ENCODE measurements around the gene TEAD4. TPM values are rescaled to one million over a fixed set of nuclear protein-coding genes. Genes with fewer than 3 reads are reported as not detected.
A peak's percentile ranks its signal among the peaks of the same experiment; 100 is the strongest.

TEAD4 gene
- polyA plus RNA-seq, result 5.5 TPM
- long read RNA-seq, donor 1, result 0 reads
- long read RNA-seq, donor 2, partial matches to known transcripts, result 0 of 2 reads
- long read RNA-seq, donor 2, other reads (novel, unspliced or antisense), result 0 of 2 reads
- long read RNA-seq, donor 3, result 0 reads
- long read RNA-seq, donor 4, result 0 reads
- long read RNA-seq, donor 5, result 0 reads
- long read RNA-seq, donor 6, partial matches to known transcripts, result 0 of 1 reads
- long read RNA-seq, donor 6, other reads (novel, unspliced or antisense), result 0 of 1 reads
- long read RNA-seq, donor 7, partial matches to known transcripts, result 0 of 1 reads
- long read RNA-seq, donor 7, other reads (novel, unspliced or antisense), result 0 of 1 reads
- long read RNA-seq, donor 8, result 0 reads
- long read RNA-seq, donor 9, result 0 reads
- long read RNA-seq, donor 10, transcript TEAD4-202 (13 exons, 1,690 nt), result major isoform, 5 of 5 reads
- long read RNA-seq, donor 10, partial matches to known transcripts, result 0 of 5 reads
- long read RNA-seq, donor 10, other reads (novel, unspliced or antisense), result 0 of 5 reads
- long read RNA-seq, donor 11, partial matches to known transcripts, result 0 of 1 reads
- long read RNA-seq, donor 11, other reads (novel, unspliced or antisense), result 0 of 1 reads

GRCh38 chr12:2959192-2959504 is at the start of gene TEAD4:
TSS of gene TEAD4 (plus strand) at chr12:2959397.
- Histone ChIP-seq H3K27me3 (ENCODE audit: control insufficient read depth, insufficient read depth, low read length) (peaks cover 32% of the 10 kb centered on the region), H3K27ac (ENCODE audit: low read length) (no peak within 1 kb of the TSS), H3K9me3 (ENCODE audit: control insufficient read depth, low read depth, low read length) (no peaks in the 10 kb centered on the region), H3K4me1 (ENCODE audit: control insufficient read depth, insufficient read depth, low read length) (peaks cover 10% of the 10 kb centered on the region), H3K4me3 (ENCODE audit: low read length) (peak within 1 kb of the TSS; percentile 43), H3K36me3 (ENCODE audit: control insufficient read depth, insufficient read depth, low read length) (no peaks in the 10 kb centered on the region)
- peak in 1 of 2 donors; percentile 62 for DNase-seq
- WGBS (ENCODE audit: insufficient coverage, low lambda C conversion rate), result no CpG with 5 or more reads among the region's 50 CpGs

GRCh38 chr12:2912216-2912575 is 47.0 kb upstream of the TEAD4 start:
- H3K27ac ChIP-seq (ENCODE audit: low read length), result no peak overlapping the region
- H3K9me3 ChIP-seq (ENCODE audit: control insufficient read depth, low read depth, low read length), result no peaks in the 10 kb centered on the region
- no peak overlapping the region for H3K4me3 ChIP-seq (ENCODE audit: low read length)
- no peaks in the 10 kb centered on the region for H3K27me3 ChIP-seq (ENCODE audit: control insufficient read depth, insufficient read depth, low read length)
- H3K36me3 ChIP-seq (ENCODE audit: control insufficient read depth, insufficient read depth, low read length), result peaks cover 11% of the 10 kb centered on the region
- no CpG with 5 or more reads among the region's 3 CpGs for WGBS (ENCODE audit: insufficient coverage, low lambda C conversion rate)
- no peak for DNase-seq
- no peaks in the 10 kb centered on the region for H3K4me1 ChIP-seq (ENCODE audit: control insufficient read depth, insufficient read depth, low read length)

DNA sequence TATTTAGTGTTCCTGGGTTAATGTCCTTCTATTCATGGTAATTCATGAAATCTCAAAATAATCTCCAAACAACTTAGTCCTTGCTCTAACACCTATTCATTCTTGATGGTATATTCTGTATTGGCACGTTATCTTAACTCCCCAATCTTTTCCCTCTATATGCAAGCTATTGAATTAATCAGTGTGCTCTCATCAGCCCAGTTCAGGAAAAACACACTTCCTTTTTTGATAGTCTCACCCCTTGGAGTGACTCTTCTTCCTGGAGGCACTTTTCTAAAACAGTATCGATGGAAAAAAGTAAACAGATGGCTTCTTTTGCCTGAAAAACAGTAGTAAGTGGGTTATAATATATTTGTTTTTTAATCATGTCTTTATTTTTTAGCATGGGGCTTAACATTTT is 39.9 kb upstream of the TEAD4 start:
- H3K9me3 ChIP-seq (ENCODE audit: control insufficient read depth, low read depth, low read length), result no peaks in the 10 kb centered on the region
- H3K36me3 ChIP-seq (ENCODE audit: control insufficient read depth, insufficient read depth, low read length), result peaks cover 33% of the 10 kb centered on the region
- no peak overlapping the region for H3K4me3 ChIP-seq (ENCODE audit: low read length)
- no peaks in the 10 kb centered on the region for H3K27me3 ChIP-seq (ENCODE audit: control insufficient read depth, insufficient read depth, low read length)
- H3K27ac ChIP-seq (ENCODE audit: low read length), result no peak overlapping the region
- no peak for DNase-seq
- no peaks in the 10 kb centered on the region for H3K4me1 ChIP-seq (ENCODE audit: control insufficient read depth, insufficient read depth, low read length)
- WGBS (ENCODE audit: insufficient coverage, low lambda C conversion rate), result 100% methylated on average over 1 of the region's 2 CpGs

DNA sequence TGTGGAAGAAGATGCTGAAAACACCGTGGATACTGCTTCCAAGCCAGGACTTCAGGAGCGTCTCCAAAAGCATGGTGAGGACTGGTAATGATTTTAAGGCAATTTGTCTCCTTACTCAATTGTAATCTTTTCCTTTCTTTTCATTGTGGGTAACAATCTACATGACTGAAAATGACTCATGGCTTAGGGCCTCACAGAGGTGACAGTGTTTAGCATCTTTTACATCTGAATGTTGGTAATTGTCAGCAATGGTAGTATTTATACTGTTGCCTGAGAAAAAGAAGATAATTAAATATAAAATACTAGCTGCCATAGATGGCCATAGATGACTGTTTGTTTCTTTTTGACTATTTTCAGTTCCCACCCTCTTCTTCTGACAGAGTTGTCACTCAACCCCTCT is 36.9 kb upstream of the TEAD4 start:
- no peaks in the 10 kb centered on the region for H3K4me1 ChIP-seq (ENCODE audit: control insufficient read depth, insufficient read depth, low read length)
- no peaks in the 10 kb centered on the region for H3K9me3 ChIP-seq (ENCODE audit: control insufficient read depth, low read depth, low read length)
- WGBS (ENCODE audit: insufficient coverage, low lambda C conversion rate), result no CpG with 5 or more reads among the region's 2 CpGs
- no peak overlapping the region for H3K27ac ChIP-seq (ENCODE audit: low read length)
- H3K27me3 ChIP-seq (ENCODE audit: control insufficient read depth, insufficient read depth, low read length), result no peaks in the 10 kb centered on the region
- H3K36me3 ChIP-seq (ENCODE audit: control insufficient read depth, insufficient read depth, low read length), result peaks cover 34% of the 10 kb centered on the region
- no peak overlapping the region for H3K4me3 ChIP-seq (ENCODE audit: low read length)
- no peak for DNase-seq

DNA sequence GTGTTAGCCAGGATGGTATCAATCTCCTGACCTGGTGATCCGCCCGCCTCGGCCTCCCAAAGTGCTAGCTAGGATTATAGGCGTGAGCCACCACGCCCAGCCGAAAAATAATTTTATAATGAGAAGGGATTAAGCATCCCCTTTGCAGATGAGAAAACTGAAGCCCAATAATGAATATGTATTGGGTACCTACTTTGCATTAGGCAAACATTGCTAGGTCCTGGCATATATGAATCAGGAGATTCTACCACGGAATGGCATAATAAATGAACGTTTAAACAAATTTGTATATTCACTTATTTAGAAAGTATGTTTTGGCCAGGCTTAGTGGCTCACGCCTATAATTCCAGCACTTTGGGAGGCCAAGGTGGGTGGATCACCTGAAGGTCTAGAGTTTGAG is 36.1 kb upstream of the TEAD4 start:
- Histone ChIP-seq H3K9me3 (ENCODE audit: control insufficient read depth, low read depth, low read length) (no peaks in the 10 kb centered on the region), H3K4me1 (ENCODE audit: control insufficient read depth, insufficient read depth, low read length) (no peaks in the 10 kb centered on the region), H3K4me3 (ENCODE audit: low read length) (no peak overlapping the region), H3K36me3 (ENCODE audit: control insufficient read depth, insufficient read depth, low read length) (peaks cover 34% of the 10 kb centered on the region), H3K27ac (ENCODE audit: low read length) (no peak overlapping the region), H3K27me3 (ENCODE audit: control insufficient read depth, insufficient read depth, low read length) (no peaks in the 10 kb centered on the region)
- no CpG with 5 or more reads among the region's 9 CpGs for WGBS (ENCODE audit: insufficient coverage, low lambda C conversion rate)
- no peak for DNase-seq

- H3K36me3 ChIP-seq (ENCODE audit: control insufficient read depth, insufficient read depth, low read length), result peaks cover 34% of the 10 kb centered on the region
- no peak overlapping the region for H3K4me3 ChIP-seq (ENCODE audit: low read length)
- H3K9me3 ChIP-seq (ENCODE audit: control insufficient read depth, low read depth, low read length), result no peaks in the 10 kb centered on the region
- no peak overlapping the region for H3K27ac ChIP-seq (ENCODE audit: low read length)
- no peak for DNase-seq
- no peaks in the 10 kb centered on the region for H3K4me1 ChIP-seq (ENCODE audit: control insufficient read depth, insufficient read depth, low read length)
- no CpG with 5 or more reads among the region's 3 CpGs for WGBS (ENCODE audit: insufficient coverage, low lambda C conversion rate)
- no peaks in the 10 kb centered on the region for H3K27me3 ChIP-seq (ENCODE audit: control insufficient read depth, insufficient read depth, low read length)
Observed at GRCh38 chr12:2924019-2924418, 35.2 kb upstream of the TEAD4 start.

GRCh38 chr12:2925322-2925995 is 33.7 kb upstream of the TEAD4 start:
- DNase-seq, result no peak
- no peaks in the 10 kb centered on the region for H3K27me3 ChIP-seq (ENCODE audit: control insufficient read depth, insufficient read depth, low read length)
- peaks cover 35% of the 10 kb centered on the region for H3K36me3 ChIP-seq (ENCODE audit: control insufficient read depth, insufficient read depth, low read length)
- WGBS (ENCODE audit: insufficient coverage, low lambda C conversion rate), result 100% methylated on average over 1 of the region's 6 CpGs
- no peaks in the 10 kb centered on the region for H3K9me3 ChIP-seq (ENCODE audit: control insufficient read depth, low read depth, low read length)
- H3K27ac ChIP-seq (ENCODE audit: low read length), result no peak overlapping the region
- H3K4me3 ChIP-seq (ENCODE audit: low read length), result no peak overlapping the region
- no peaks in the 10 kb centered on the region for H3K4me1 ChIP-seq (ENCODE audit: control insufficient read depth, insufficient read depth, low read length)

DNA sequence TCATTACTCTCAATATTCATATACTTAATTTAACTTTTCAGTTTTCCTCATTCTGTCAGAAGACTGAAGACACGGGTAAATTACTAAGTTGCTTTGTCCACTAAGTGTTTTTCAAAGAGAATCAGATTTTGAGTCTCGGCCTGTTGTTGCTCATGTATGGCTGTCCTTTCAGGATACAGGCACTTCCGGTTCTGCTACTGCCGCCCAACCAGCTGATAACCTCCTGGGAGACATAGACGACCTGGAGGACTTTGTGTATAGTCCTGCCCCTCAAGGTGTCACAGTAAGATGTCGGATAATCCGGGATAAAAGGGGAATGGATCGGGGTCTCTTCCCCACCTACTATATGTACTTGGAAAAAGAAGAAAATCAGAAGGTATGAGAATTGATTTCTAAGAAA is 28.3 kb upstream of the TEAD4 start:
- no peak overlapping the region for H3K4me3 ChIP-seq (ENCODE audit: low read length)
- DNase-seq, result no peak
- no CpG with 5 or more reads among the region's 8 CpGs for WGBS (ENCODE audit: insufficient coverage, low lambda C conversion rate)
- H3K27ac ChIP-seq (ENCODE audit: low read length), result no peak overlapping the region
- H3K27me3 ChIP-seq (ENCODE audit: control insufficient read depth, insufficient read depth, low read length), result no peaks in the 10 kb centered on the region
- no peaks in the 10 kb centered on the region for H3K4me1 ChIP-seq (ENCODE audit: control insufficient read depth, insufficient read depth, low read length)
- H3K36me3 ChIP-seq (ENCODE audit: control insufficient read depth, insufficient read depth, low read length), result peaks cover 35% of the 10 kb centered on the region
- H3K9me3 ChIP-seq (ENCODE audit: control insufficient read depth, low read depth, low read length), result no peaks in the 10 kb centered on the region

DNA sequence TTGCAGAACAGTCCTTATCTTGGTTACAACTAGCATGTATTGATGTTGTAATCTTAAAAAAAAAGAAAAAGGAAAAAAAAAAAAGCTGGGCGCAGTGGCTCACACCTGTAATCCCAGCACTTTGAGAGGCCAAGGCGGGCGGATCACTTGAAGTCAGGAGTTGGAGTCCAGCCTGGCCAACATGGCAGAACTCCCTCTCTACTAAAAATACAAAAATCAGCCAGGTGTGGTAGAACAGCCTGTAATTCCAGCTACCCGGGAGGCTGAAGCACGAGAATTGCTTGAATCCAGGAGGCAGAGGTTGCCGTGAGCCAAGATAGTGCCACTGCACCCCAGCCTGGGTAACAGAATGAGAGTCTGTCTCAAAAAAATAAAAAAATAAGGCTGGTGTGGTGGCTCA is 25.6 kb upstream of the TEAD4 start:
- no CpG with 5 or more reads among the region's 6 CpGs for WGBS (ENCODE audit: insufficient coverage, low lambda C conversion rate)
- no peak for DNase-seq
- Histone ChIP-seq H3K4me3 (ENCODE audit: low read length) (no peak overlapping the region), H3K36me3 (ENCODE audit: control insufficient read depth, insufficient read depth, low read length) (peaks cover 43% of the 10 kb centered on the region), H3K27ac (ENCODE audit: low read length) (no peak overlapping the region), H3K4me1 (ENCODE audit: control insufficient read depth, insufficient read depth, low read length) (no peaks in the 10 kb centered on the region), H3K27me3 (ENCODE audit: control insufficient read depth, insufficient read depth, low read length) (no peaks in the 10 kb centered on the region), H3K9me3 (ENCODE audit: control insufficient read depth, low read depth, low read length) (no peaks in the 10 kb centered on the region)

GRCh38 chr12:2934371-2934770 is 24.8 kb upstream of the TEAD4 start:
- no CpG with 5 or more reads among the region's 6 CpGs for WGBS (ENCODE audit: insufficient coverage, low lambda C conversion rate)
- H3K27me3 ChIP-seq (ENCODE audit: control insufficient read depth, insufficient read depth, low read length), result no peaks in the 10 kb centered on the region
- H3K9me3 ChIP-seq (ENCODE audit: control insufficient read depth, low read depth, low read length), result no peaks in the 10 kb centered on the region
- no peak overlapping the region for H3K27ac ChIP-seq (ENCODE audit: low read length)
- no peak overlapping the region for H3K4me3 ChIP-seq (ENCODE audit: low read length)
- H3K4me1 ChIP-seq (ENCODE audit: control insufficient read depth, insufficient read depth, low read length), result no peaks in the 10 kb centered on the region
- H3K36me3 ChIP-seq (ENCODE audit: control insufficient read depth, insufficient read depth, low read length), result peaks cover 48% of the 10 kb centered on the region
- no peak for DNase-seq
